ENCODE results near the gene MAMDC2.

DNA sequence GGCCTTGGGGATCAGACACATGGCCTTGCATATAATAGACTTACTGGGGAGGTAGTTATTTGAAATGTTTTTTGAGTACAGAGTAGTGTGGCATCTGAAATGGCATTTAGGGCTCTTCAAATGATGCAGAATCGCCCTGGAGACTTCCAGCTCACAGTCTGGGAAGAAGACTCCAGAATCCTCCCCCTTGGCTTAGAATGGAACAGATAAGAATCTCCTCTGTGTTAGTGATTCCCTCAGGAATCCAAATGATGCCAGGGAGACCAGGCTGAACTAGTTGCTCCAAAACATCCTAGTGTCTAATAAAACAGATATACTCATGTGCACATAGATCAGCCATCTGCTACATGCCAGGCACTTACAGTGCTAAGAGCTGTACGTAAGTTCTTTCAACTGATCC lies 176.6 kb downstream of the MAMDC2 start:
- TF ChIP-seq, protein P1, sequence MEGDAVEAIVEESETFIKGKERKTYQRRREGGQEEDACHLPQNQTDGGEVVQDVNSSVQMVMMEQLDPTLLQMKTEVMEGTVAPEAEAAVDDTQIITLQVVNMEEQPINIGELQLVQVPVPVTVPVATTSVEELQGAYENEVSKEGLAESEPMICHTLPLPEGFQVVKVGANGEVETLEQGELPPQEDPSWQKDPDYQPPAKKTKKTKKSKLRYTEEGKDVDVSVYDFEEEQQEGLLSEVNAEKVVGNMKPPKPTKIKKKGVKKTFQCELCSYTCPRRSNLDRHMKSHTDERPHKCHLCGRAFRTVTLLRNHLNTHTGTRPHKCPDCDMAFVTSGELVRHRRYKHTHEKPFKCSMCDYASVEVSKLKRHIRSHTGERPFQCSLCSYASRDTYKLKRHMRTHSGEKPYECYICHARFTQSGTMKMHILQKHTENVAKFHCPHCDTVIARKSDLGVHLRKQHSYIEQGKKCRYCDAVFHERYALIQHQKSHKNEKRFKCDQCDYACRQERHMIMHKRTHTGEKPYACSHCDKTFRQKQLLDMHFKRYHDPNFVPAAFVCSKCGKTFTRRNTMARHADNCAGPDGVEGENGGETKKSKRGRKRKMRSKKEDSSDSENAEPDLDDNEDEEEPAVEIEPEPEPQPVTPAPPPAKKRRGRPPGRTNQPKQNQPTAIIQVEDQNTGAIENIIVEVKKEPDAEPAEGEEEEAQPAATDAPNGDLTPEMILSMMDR (IDR thresholded peaks at IDR 0.05): no peak
- no peak for TF ChIP-seq POLR2A (IDR thresholded peaks at IDR 0.05)

Measured in Peyer's patch (tissue), 4 donors.